Esophagus squamous epithelium (tissue), 4 donors: ENCODE results near the gene PPP1R3C.

Source experiments
- CTCF ChIP-seq, 6 experiments: fragments of 450-650 bp in 4 of 6; fragments of 200-600 bp in 2 of 6; sonication (generic) in 2 of 6; IDR thresholded peaks; one replicate each; pipeline ENCODE4 v1.5.1; 2016 to 2019; ENCODE audit warnings: antibody characterized with exemption in 6 of 6, mild to moderate bottlenecking in 4 of 6, moderate library complexity in 4 of 6
- POLR2A ChIP-seq, 4 donors: fragments of 450-650 bp; IDR thresholded peaks; one replicate each; pipeline ENCODE4 v1.6.1; 2017; ENCODE audit warnings: antibody characterized with exemption in 4 of 4, mild to moderate bottlenecking in 4 of 4, moderate library complexity in 3 of 4

- TF ChIP-seq CTCF (IDR thresholded peaks at IDR 0.05) (no peak), POLR2A (IDR thresholded peaks at IDR 0.05) (no peak)
Measured at GRCh38 chr10:91593366-91593765, 39.5 kb downstream of the PPP1R3C start.
